Cardiac fibroblast (primary cell): ENCODE results near the gene PCGF3.

Source experiments
- DNase-seq, 2 donors: peaks; one replicate each; pipeline versions ENCODE4 v3.0.0 to v3.0.0-alpha.2; 2010; ENCODE audit warnings: low read depth in 2 of 2
- H3K4me3 ChIP-seq, 2 donors: replicated peaks in 1 of 2; 1 replicate in 1 of 2; 2 replicates in 1 of 2; pipeline ENCODE4 v1.5.1; 2011; ENCODE audit warnings: low read depth in 2 of 2, low read length in 2 of 2, mild to moderate bottlenecking in 2 of 2, moderate library complexity in 1 of 2
- CTCF ChIP-seq: IDR thresholded peaks from one replicate; pipeline ENCODE4 v1.5.1; 2011; ENCODE audit warnings: low read depth, mild to moderate bottlenecking, low read length, inconsistent platforms

PCGF3 gene

DNA sequence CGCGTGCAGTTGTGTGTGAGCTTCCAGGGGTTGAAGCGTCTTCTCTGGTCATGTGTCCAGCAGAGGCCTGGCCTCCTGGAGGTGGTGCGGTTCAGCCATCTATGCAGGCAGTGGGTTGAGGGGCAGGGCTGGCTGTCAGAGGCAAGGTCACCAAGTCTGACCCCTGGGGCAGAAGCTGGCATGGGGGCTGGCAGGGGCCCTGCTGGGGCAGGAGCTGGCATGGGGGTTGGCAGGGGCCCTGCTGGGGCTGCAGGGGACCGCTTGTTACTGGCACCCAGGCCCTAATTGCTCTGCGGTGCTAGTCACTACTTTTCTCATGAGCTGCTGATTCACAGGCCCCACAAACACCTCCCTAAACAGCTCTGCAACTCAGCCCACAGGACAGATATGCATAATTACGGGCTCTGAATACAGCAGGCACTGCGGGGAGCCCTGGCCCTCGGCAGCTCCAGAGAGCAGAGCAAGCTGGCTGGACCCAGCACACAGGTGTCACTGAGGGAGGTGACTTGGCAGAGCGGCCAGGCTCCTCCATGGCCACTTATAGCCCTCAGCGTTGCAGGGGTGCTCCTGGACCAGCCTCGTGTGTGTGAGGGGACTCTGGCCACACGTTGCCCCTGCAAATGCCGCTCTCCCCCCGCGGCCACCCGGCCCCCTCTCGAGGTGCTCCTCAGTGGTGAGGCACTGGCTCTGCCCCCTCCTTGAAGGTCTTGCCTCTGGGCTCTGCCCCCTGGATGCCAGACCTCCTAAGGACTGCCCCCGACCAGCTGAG lies 87.6 kb downstream of the PCGF3 start:
- no peak for TF ChIP-seq CTCF
- DNase-seq: no peak
- no peak overlapping the region for H3K4me3 ChIP-seq

DNA sequence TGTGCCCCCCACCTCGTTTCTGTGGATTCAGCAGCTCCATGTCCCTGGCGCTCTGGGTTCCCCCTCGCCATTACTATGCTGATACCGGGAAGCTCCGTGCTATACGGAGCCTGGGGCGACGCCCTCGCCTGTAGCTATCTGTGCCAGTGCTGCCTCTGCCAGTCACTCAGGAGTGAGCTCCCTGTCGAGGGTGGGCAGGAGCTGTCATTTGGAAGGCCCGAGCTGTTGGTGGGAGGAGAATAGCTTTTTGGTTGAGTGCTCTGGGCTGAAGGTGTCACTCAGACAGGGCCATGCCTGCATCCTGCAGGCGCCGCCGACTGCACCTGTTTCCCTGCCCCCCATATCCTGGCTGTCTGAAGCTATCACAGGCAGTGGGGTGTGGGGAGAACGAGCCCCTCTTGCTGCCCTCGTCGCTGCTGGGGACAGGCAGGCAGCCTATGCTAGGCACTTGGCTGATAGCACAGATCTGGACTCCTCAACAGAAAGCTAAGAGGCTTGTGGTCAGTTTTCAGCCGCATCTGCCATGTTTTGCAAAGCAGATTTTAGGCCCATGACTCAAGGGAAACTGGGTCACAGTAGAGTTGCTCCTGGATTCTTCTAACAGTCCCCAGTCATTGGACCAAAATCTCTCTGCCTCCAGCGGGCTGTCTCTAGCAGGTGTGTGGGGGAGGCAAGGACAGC lies 88.4 kb downstream of the PCGF3 start:
- TF ChIP-seq CTCF: no peak
- H3K4me3 ChIP-seq: no peak overlapping the region
- DNase-seq: no peak

- no peak for TF ChIP-seq CTCF
- no peak overlapping the region for H3K4me3 ChIP-seq
- DNase-seq: no peak
These were observed 89.5 kb downstream of the PCGF3 start for GRCh38 chr4:794900-795725.

DNA sequence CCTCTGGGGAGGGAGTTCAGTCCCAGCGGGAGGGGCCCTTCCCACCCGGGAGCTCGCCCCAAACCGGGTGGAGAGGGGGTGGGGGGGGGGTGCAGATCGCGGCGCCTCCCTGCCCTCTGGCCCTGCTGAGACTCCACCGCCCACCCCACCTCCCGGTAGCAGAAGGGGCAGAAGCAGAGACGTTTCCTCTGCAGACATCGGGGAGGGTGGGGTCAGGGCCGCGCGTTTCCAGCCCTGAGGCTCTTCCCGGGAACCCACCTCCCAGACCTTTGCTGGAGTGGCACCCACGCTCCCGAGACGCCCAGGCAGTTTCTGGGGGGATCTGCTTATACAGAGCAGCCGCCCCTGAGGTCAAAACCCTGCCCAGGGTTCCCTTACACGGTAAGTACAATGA lies 90.1 kb downstream of the PCGF3 start:
- DNase-seq: no peak
- TF ChIP-seq CTCF: no peak
- no peak overlapping the region for H3K4me3 ChIP-seq

DNA sequence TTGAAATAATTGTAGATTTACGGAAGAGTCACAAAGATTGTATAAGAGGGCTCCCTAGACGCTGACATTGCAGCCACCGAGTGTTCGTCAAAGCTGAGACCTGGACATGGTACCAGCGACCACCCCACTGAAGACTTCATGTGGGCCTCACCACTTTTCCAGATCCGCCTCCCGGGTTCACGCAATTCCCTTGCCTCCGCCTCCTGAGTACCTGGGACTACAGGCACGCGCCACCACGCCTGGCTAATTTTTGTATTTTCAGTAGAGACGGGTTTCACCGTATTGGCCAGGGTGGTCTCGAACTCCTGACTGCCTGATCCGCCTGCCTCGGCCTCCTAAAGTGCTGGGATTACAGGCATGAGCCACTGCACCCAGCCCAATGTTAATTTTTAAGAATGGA lies 90.6 kb downstream of the PCGF3 start:
- DNase-seq: no peak
- no peak for TF ChIP-seq CTCF
- no peak overlapping the region for H3K4me3 ChIP-seq

GRCh38 chr4:797066-797465 lies 91.4 kb downstream of the PCGF3 start:
- no peak overlapping the region for H3K4me3 ChIP-seq
- no peak for DNase-seq
- no peak for TF ChIP-seq CTCF
